Gastroesophageal sphincter (tissue), 3 donors: ENCODE data around the gene KHDRBS2.

ENCODE experiments used
- POLR2A ChIP-seq, 2 donors: fragments of 450-650 bp; IDR thresholded peaks; one replicate each; pipeline ENCODE4 v1.6.1; 2017; ENCODE audit warnings: antibody characterized with exemption in 2 of 2, mild to moderate bottlenecking in 2 of 2, moderate library complexity in 1 of 2
- TF ChIP-seq, protein P1 (sequence below), 4 experiments: fragments of 200-600 bp in 2 of 4; fragments of 450-650 bp in 2 of 4; sonication (generic) in 1 of 4; IDR thresholded peaks; one replicate each; pipeline ENCODE4 v1.5.1; 2017 to 2019; ENCODE audit warnings: antibody characterized with exemption in 4 of 4, mild to moderate bottlenecking in 2 of 4, moderate library complexity in 2 of 4

DNA sequence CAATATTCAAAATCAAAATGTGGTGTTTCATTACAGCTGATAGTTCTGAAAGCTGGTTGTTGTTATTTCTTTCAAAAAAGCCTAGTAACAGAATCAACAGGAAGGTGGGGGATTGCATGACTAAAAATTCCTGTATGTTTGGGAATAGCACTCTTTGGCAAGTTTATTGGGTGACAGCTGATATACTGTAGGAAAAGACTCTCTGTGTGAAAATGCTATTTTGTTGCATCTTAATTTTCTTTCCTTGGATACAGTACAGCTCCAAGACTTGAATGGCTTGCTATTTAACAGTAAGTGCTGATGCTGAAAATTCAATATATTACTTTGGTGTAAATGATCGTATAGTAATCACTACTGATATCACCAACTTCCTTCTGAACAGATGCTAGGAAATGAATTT, 336.1 kb downstream of the KHDRBS2 start:
- TF ChIP-seq POLR2A (IDR thresholded peaks at IDR 0.05): no peak
- TF ChIP-seq, protein P1, sequence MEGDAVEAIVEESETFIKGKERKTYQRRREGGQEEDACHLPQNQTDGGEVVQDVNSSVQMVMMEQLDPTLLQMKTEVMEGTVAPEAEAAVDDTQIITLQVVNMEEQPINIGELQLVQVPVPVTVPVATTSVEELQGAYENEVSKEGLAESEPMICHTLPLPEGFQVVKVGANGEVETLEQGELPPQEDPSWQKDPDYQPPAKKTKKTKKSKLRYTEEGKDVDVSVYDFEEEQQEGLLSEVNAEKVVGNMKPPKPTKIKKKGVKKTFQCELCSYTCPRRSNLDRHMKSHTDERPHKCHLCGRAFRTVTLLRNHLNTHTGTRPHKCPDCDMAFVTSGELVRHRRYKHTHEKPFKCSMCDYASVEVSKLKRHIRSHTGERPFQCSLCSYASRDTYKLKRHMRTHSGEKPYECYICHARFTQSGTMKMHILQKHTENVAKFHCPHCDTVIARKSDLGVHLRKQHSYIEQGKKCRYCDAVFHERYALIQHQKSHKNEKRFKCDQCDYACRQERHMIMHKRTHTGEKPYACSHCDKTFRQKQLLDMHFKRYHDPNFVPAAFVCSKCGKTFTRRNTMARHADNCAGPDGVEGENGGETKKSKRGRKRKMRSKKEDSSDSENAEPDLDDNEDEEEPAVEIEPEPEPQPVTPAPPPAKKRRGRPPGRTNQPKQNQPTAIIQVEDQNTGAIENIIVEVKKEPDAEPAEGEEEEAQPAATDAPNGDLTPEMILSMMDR (IDR thresholded peaks at IDR 0.05): no peak
